Fibroblast of lung (primary cell): Measurements from ENCODE around the gene EIF2B2.

Source experiments
- CTCF ChIP-seq, 2 donors: IDR thresholded peaks in 1 of 2; conservative IDR thresholded peaks in 1 of 2; 1 replicate in 1 of 2; 2 replicates in 1 of 2; pipeline ENCODE4 v1.5.1; 2011 to 2012; ENCODE audit warnings: low read length in 2 of 2, control low read depth in 1 of 2, inconsistent platforms in 1 of 2, low read depth in 1 of 2, mild to moderate bottlenecking in 1 of 2
- EZH2 ChIP-seq: IDR thresholded peaks from 2 replicates; pipeline ENCODE4 v1.5.1; 2012; ENCODE audit warnings: low read length, control low read depth, mild to moderate bottlenecking; ENCODE audit errors: missing control alignments

- no peak for TF ChIP-seq CTCF (conservative IDR thresholded peaks at IDR 0.05 in 1 of 2, IDR thresholded peaks at IDR 0.05 in 1 of 2; ENCODE audit: low read depth in 1 of 2, low read length in 2 of 2)
- TF ChIP-seq EZH2, result no peak
Observed at GRCh38 chr14:74962046-74962445, 40.7 kb upstream of the EIF2B2 start.
